ENCODE measurements around the gene FASTKD3.

DNA sequence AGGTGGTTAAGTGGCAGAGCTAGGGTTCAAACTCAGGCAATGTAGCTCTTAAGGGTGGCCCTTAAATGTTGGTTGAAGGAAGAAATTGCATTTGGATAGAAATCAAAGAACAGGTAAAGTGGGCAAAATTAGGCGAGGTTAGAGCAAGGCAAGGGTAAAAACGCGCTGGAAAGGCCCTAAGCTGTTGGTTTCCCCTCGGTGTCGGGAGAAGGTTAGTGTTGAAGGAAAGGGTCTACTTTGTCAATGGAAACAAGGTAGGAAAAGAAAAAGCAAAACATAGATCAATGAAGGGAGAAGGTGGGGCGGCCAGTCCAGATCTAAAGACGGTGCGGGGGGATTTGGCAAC is 431 bp downstream of the FASTKD3 start:
- TF ChIP-seq, protein P1, sequence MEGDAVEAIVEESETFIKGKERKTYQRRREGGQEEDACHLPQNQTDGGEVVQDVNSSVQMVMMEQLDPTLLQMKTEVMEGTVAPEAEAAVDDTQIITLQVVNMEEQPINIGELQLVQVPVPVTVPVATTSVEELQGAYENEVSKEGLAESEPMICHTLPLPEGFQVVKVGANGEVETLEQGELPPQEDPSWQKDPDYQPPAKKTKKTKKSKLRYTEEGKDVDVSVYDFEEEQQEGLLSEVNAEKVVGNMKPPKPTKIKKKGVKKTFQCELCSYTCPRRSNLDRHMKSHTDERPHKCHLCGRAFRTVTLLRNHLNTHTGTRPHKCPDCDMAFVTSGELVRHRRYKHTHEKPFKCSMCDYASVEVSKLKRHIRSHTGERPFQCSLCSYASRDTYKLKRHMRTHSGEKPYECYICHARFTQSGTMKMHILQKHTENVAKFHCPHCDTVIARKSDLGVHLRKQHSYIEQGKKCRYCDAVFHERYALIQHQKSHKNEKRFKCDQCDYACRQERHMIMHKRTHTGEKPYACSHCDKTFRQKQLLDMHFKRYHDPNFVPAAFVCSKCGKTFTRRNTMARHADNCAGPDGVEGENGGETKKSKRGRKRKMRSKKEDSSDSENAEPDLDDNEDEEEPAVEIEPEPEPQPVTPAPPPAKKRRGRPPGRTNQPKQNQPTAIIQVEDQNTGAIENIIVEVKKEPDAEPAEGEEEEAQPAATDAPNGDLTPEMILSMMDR (IDR thresholded peaks at IDR 0.05; ENCODE audit: poor library complexity), result no peak
- no peak for TF ChIP-seq EZH2 (IDR thresholded peaks at IDR 0.05; ENCODE audit: borderline replicate concordance)
